HEK293 (cell line): ENCODE measurements around the gene ZNF221.
A peak's percentile ranks its signal among the peaks of the same experiment; 100 is the strongest.

Source experiments
- CTCF ChIA-PET: fragments of 350-600 bp; formaldehyde crosslinking; extraction: SDS; loops from one replicate; lab custom pipeline; 2021; ENCODE audit warnings: antibody characterized with exemption; lab: Yijun Ruan, JAX
- POLR2A ChIA-PET: fragments of 300-600 bp; formaldehyde crosslinking; extraction: SDS; loops from one replicate; lab custom pipeline; 2020; ENCODE audit warnings: antibody characterized with exemption, inconsistent platforms; lab: Yijun Ruan, JAX
- H3K27ac ChIP-seq: fragments of 200-500 bp; sonication (Bioruptor generic); 2 replicates; pipeline ENCODE4 v1.5.1; 2014; ENCODE audit warnings: low read depth, low read length, control low read depth, inconsistent platforms; ENCODE audit errors: extremely low read depth
- H3K36me3 ChIP-seq, 2 experiments: fragments of 200-500 bp in 1 of 2; sonication (Bioruptor generic) in 1 of 2; 1 replicate in 1 of 2; 2 replicates in 1 of 2; pipeline ENCODE4 v1.5.1; 2014 to 2017; ENCODE audit warnings: inconsistent platforms in 2 of 2, low read length in 2 of 2; ENCODE audit not compliant: control insufficient read depth in 2 of 2, insufficient read depth in 1 of 2
- H3K4me1 ChIP-seq: fragments of 200-500 bp; sonication (Bioruptor generic); 2 replicates; pipeline ENCODE4 v1.5.1; 2014; ENCODE audit warnings: mild to moderate bottlenecking, low read length, inconsistent platforms; ENCODE audit not compliant: control insufficient read depth, insufficient read depth
- H3K4me3 ChIP-seq: 2 replicates; pipeline ENCODE4 v1.5.1; 2011; ENCODE audit warnings: low read depth, mild to moderate bottlenecking, control low read depth, low read length, moderate library complexity
- H3K9me3 ChIP-seq: fragments of 200-500 bp; sonication (Bioruptor generic); 2 replicates; pipeline ENCODE4 v1.5.1; 2014; ENCODE audit warnings: low read depth, low read length, inconsistent platforms; ENCODE audit not compliant: control insufficient read depth, insufficient read depth
- BCL11B ChIP-seq: fragments of 450-650 bp; formaldehyde crosslinking; IDR thresholded peaks from 2 replicates; pipeline ENCODE4 v1.5.1; 2016; ENCODE audit warnings: low read depth, missing biosample characterization, missing genetic modification characterization
- KLF7 ChIP-seq: fragments of 450-650 bp; formaldehyde crosslinking; IDR thresholded peaks from 2 replicates; pipeline ENCODE4 v1.5.1; 2016; ENCODE audit warnings: missing biosample characterization, missing genetic modification characterization, borderline replicate concordance
- MYNN ChIP-seq: fragments of 450-650 bp; formaldehyde crosslinking; IDR thresholded peaks from 2 replicates; pipeline ENCODE4 v1.5.1; 2016; ENCODE audit warnings: missing biosample characterization, missing genetic modification characterization, borderline replicate concordance
- OVOL3 ChIP-seq: fragments of 450-650 bp; formaldehyde crosslinking; IDR thresholded peaks from 2 replicates; pipeline ENCODE4 v1.5.1; 2016; ENCODE audit warnings: missing biosample characterization, missing genetic modification characterization
- YY2 ChIP-seq: fragments of 450-650 bp; formaldehyde crosslinking; IDR thresholded peaks from 2 replicates; pipeline ENCODE4 v1.5.1; 2016; ENCODE audit warnings: missing biosample characterization, missing genetic modification characterization
- ZBTB7A ChIP-seq: fragments of 450-650 bp; formaldehyde crosslinking; IDR thresholded peaks from 2 replicates; pipeline ENCODE4 v1.5.1; 2016; ENCODE audit warnings: low read depth, missing biosample characterization, missing genetic modification characterization
- ZFP3 ChIP-seq: fragments of 450-650 bp; formaldehyde crosslinking; IDR thresholded peaks from 2 replicates; pipeline ENCODE4 v1.5.1; 2016; ENCODE audit warnings: low read depth, missing biosample characterization, missing genetic modification characterization
- ZFP69B ChIP-seq: fragments of 450-650 bp; formaldehyde crosslinking; IDR thresholded peaks from 2 replicates; pipeline ENCODE4 v1.5.1; 2016; ENCODE audit warnings: missing biosample characterization, missing genetic modification characterization
- ZNF175 ChIP-seq: fragments of 450-650 bp; formaldehyde crosslinking; IDR thresholded peaks from 2 replicates; pipeline ENCODE4 v1.5.1; 2016; ENCODE audit warnings: missing biosample characterization, missing genetic modification characterization
- ZNF274 ChIP-seq, 2 experiments: fragments of 200-500 bp in 1 of 2; fragments of 450-650 bp in 1 of 2; sonication (Bioruptor generic) in 1 of 2; formaldehyde crosslinking in 1 of 2; IDR thresholded peaks; 2 replicates each; pipeline versions ENCODE4 v1.5.1 to v1.6.1; 2014 to 2016; ENCODE audit warnings: borderline replicate concordance in 1 of 2, inconsistent platforms in 1 of 2, low read length in 1 of 2, missing biosample characterization in 1 of 2, missing genetic modification characterization in 1 of 2
- ZNF366 ChIP-seq: fragments of 450-650 bp; formaldehyde crosslinking; conservative IDR thresholded peaks from 2 replicates; pipeline ENCODE4 v1.5.1; 2016; ENCODE audit warnings: missing biosample characterization, missing genetic modification characterization
- ZNF404 ChIP-seq: fragments of 450-650 bp; formaldehyde crosslinking; IDR thresholded peaks from 2 replicates; pipeline ENCODE4 v1.5.1; 2017; ENCODE audit warnings: missing biosample characterization, missing genetic modification characterization
- ZNF473 ChIP-seq: fragments of 450-650 bp; formaldehyde crosslinking; IDR thresholded peaks from 2 replicates; pipeline ENCODE4 v1.5.1; 2017; ENCODE audit warnings: missing biosample characterization, missing genetic modification characterization
- ZNF776 ChIP-seq: fragments of 450-650 bp; formaldehyde crosslinking; IDR thresholded peaks from 2 replicates; pipeline ENCODE4 v1.5.0; 2017; ENCODE audit warnings: missing biosample characterization, missing genetic modification characterization, borderline replicate concordance
- ZSCAN16 ChIP-seq: fragments of 450-650 bp; formaldehyde crosslinking; IDR thresholded peaks from 2 replicates; pipeline ENCODE4 v1.5.1; 2016; ENCODE audit warnings: missing biosample characterization, missing genetic modification characterization
- ZXDB ChIP-seq: fragments of 450-650 bp; formaldehyde crosslinking; IDR thresholded peaks from 2 replicates; pipeline ENCODE4 v1.5.1; 2016; ENCODE audit warnings: missing biosample characterization, missing genetic modification characterization
- TF ChIP-seq, protein P1 (sequence below): fragments of 450-650 bp; formaldehyde crosslinking; IDR thresholded peaks from 2 replicates; pipeline ENCODE4 v1.5.1; 2016; ENCODE audit warnings: missing biosample characterization, missing genetic modification characterization
- TF ChIP-seq, protein P2 (sequence below): fragments of 450-650 bp; formaldehyde crosslinking; IDR thresholded peaks from 2 replicates; pipeline ENCODE4 v1.5.0; 2017; ENCODE audit warnings: missing biosample characterization, missing genetic modification characterization, borderline replicate concordance
- TF ChIP-seq, protein P3 (sequence below): fragments of 450-650 bp; formaldehyde crosslinking; IDR thresholded peaks from 2 replicates; pipeline ENCODE4 v1.5.1; 2016; ENCODE audit warnings: missing biosample characterization, missing genetic modification characterization
- TF ChIP-seq, protein P4 (sequence below): fragments of 450-650 bp; formaldehyde crosslinking; conservative IDR thresholded peaks from 2 replicates; pipeline ENCODE4 v1.5.1; 2016; ENCODE audit warnings: low read depth, missing biosample characterization, missing genetic modification characterization

The ZNF221 gene

DNA sequence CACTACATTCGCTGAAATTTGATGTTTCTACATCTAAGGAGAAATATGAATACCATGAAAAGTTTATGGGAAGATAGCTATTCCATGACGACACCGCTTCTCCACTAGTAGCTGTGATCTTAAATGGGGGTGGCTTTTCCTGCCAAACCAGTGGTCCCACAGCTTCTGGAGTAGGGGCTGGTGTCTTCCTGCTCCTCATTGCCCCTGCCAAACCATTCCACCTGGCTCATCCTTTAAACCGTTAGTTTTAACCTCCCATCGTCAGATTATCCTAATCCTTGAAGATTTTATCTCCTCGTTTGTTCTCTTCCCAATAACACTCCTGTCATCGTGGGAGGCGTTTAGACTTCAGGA is 51.2 kb downstream of the ZNF221 start (continued):
- TF ChIP-seq ZNF366 (tag by site-specific recombination): 0 out of 2 replicates have a peak, but pooled peaks have one; percentile 11
- no peak for TF ChIP-seq YY2 (tag by site-specific recombination)
- peak; percentile 9; the same call in 1 of the 2 replicates for TF ChIP-seq ZNF404
- no peak for TF ChIP-seq BCL11B (tag by site-specific recombination)
- no peak for TF ChIP-seq ZNF175
- TF ChIP-seq MYNN: no peak
- no peak for TF ChIP-seq ZXDB (tag by site-specific recombination)
- no peak for TF ChIP-seq ZSCAN16 (tag by site-specific recombination)
- TF ChIP-seq OVOL3: no peak
- no peak for TF ChIP-seq ZNF776 (tag by site-specific recombination)
- TF ChIP-seq ZNF473 (tag by site-specific recombination): no peak
- TF ChIP-seq, protein P1, sequence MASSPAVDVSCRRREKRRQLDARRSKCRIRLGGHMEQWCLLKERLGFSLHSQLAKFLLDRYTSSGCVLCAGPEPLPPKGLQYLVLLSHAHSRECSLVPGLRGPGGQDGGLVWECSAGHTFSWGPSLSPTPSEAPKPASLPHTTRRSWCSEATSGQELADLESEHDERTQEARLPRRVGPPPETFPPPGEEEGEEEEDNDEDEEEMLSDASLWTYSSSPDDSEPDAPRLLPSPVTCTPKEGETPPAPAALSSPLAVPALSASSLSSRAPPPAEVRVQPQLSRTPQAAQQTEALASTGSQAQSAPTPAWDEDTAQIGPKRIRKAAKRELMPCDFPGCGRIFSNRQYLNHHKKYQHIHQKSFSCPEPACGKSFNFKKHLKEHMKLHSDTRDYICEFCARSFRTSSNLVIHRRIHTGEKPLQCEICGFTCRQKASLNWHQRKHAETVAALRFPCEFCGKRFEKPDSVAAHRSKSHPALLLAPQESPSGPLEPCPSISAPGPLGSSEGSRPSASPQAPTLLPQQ (tag by site-specific recombination): peak; percentile 100
- TF ChIP-seq, protein P2, sequence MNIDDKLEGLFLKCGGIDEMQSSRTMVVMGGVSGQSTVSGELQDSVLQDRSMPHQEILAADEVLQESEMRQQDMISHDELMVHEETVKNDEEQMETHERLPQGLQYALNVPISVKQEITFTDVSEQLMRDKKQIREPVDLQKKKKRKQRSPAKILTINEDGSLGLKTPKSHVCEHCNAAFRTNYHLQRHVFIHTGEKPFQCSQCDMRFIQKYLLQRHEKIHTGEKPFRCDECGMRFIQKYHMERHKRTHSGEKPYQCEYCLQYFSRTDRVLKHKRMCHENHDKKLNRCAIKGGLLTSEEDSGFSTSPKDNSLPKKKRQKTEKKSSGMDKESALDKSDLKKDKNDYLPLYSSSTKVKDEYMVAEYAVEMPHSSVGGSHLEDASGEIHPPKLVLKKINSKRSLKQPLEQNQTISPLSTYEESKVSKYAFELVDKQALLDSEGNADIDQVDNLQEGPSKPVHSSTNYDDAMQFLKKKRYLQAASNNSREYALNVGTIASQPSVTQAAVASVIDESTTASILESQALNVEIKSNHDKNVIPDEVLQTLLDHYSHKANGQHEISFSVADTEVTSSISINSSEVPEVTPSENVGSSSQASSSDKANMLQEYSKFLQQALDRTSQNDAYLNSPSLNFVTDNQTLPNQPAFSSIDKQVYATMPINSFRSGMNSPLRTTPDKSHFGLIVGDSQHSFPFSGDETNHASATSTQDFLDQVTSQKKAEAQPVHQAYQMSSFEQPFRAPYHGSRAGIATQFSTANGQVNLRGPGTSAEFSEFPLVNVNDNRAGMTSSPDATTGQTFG (tag by site-specific recombination): no peak
- TF ChIP-seq, protein P3, sequence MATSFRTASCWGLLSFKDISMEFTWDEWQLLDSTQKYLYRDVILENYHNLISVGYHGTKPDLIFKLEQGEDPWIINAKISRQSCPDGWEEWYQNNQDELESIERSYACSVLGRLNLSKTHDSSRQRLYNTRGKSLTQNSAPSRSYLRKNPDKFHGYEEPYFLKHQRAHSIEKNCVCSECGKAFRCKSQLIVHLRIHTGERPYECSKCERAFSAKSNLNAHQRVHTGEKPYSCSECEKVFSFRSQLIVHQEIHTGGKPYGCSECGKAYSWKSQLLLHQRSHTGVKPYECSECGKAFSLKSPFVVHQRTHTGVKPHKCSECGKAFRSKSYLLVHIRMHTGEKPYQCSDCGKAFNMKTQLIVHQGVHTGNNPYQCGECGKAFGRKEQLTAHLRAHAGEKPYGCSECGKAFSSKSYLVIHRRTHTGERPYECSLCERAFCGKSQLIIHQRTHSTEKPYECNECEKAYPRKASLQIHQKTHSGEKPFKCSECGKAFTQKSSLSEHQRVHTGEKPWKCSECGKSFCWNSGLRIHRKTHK (tag by site-specific recombination): no peak
- no peak for TF ChIP-seq ZNF274 (IDR thresholded peaks at IDR 0.05; ENCODE audit: low read length)
- no peak for TF ChIP-seq ZNF274 (tag by site-specific recombination; IDR thresholded peaks at IDR 0.05; ENCODE audit: borderline replicate concordance)
- peak; percentile 99 for TF ChIP-seq ZFP69B

DNA sequence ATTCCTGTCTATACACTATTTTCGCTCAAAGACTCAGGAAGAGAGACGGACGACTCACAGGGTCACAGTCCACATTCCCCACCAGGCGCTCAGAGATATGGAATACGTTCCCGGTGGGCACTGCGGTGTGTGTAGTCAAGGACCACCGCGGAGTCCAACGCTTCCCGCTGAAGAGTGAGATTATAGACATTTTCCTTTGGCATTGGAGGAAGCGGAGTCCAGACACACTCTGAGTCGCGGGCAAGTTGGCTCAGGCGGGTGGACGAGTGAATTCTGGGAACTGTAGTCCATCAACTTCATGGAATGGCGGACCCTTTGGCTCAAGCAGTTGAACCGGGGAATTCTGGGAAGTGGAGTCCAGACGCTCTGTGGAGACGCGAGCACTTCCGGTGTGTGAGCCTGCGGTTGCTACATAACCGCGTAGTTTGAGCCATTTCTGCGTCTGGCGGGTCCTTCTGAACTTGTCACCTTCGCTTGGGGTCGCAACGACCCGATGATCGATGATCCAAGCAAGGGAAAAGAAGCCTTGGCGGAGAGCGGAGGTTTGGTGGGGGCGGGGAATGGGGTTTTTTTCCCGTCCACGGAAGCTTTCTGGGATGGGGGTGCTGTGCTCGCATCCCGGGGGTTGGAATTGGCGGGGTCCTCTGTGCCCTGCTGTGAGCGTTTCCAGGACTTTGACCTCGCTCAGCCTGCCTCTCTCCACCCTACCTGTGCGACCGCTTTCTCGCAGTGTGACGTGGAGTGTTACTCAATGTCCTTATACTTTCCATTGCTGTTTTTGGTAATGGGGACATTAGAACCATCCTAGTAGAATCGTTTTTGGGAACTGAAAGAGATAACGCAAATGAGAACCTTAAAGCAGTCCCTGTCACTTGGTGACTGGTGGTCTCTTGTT is 51.8 kb downstream of the ZNF221 start, which contains the start of gene ZNF230:
Gene ZNF230, plus strand, starts transcription at position 392 of the 895 bp plus-strand sequence. CDS start 4,122 bp downstream, outside the sequence.
- H3K4me1 ChIP-seq: peaks cover 10% of the 10 kb centered on the region
- ChIA-PET CTCF (interaction anchor here (0.6 to 1.4 kb wide), 2 partner anchors 10 to 162 kb away, joined by 3 to 4 read pairs; partner anchors contain the start of gene ZNF226), POLR2A (interaction anchor here (0.8 to 3.8 kb wide), 7 partner anchors 18 to 162 kb away, joined by 3 to 17 read pairs (median 8); partner anchors contain the start of genes ZNF155, ZNF221, ZNF223 and ZNF225)
- H3K36me3 ChIP-seq: peaks cover 16 to 39% of the 10 kb centered on the region in 2 experiments
- H3K9me3 ChIP-seq: peaks cover 11% of the 10 kb centered on the region
- H3K4me3 ChIP-seq: peak within 1 kb of the TSS; percentile 52
- peak within 1 kb of the TSS; percentile 55 for H3K27ac ChIP-seq
- TF ChIP-seq, protein P4, sequence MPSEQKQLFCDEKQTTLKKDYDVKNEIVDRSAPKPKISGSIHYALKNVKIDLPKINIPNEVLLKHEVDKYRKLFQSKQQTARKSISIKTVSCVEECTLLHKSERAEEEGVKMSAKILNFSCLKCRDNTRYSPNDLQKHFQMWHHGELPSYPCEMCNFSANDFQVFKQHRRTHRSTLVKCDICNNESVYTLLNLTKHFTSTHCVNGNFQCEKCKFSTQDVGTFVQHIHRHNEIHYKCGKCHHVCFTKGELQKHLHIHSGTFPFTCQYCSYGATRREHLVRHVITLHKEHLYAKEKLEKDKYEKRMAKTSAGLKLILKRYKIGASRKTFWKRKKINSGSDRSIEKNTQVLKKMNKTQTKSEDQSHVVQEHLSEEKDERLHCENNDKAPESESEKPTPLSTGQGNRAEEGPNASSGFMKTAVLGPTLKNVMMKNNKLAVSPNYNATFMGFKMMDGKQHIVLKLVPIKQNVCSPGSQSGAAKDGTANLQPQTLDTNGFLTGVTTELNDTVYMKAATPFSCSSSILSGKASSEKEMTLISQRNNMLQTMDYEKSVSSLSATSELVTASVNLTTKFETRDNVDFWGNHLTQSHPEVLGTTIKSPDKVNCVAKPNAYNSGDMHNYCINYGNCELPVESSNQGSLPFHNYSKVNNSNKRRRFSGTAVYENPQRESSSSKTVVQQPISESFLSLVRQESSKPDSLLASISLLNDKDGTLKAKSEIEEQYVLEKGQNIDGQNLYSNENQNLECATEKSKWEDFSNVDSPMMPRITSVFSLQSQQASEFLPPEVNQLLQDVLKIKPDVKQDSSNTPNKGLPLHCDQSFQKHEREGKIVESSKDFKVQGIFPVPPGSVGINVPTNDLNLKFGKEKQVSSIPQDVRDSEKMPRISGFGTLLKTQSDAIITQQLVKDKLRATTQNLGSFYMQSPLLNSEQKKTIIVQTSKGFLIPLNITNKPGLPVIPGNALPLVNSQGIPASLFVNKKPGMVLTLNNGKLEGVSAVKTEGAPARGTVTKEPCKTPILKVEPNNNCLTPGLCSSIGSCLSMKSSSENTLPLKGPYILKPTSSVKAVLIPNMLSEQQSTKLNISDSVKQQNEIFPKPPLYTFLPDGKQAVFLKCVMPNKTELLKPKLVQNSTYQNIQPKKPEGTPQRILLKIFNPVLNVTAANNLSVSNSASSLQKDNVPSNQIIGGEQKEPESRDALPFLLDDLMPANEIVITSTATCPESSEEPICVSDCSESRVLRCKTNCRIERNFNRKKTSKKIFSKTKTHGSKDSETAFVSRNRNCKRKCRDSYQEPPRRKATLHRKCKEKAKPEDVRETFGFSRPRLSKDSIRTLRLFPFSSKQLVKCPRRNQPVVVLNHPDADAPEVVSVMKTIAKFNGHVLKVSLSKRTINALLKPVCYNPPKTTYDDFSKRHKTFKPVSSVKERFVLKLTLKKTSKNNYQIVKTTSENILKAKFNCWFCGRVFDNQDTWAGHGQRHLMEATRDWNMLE (tag by site-specific recombination): peak; percentile 92
- peak; percentile 55; the same call in 1 of the 2 replicates for TF ChIP-seq ZBTB7A
- no peak for TF ChIP-seq ZNF274 (IDR thresholded peaks at IDR 0.05; ENCODE audit: low read length)
- no peak; the same call in 1 of the 2 replicates for TF ChIP-seq ZNF274 (tag by site-specific recombination; IDR thresholded peaks at IDR 0.05; ENCODE audit: borderline replicate concordance)
- no peak for TF ChIP-seq ZFP3
- TF ChIP-seq, protein P3 (tag by site-specific recombination): no peak
- TF ChIP-seq KLF7 (tag by site-specific recombination): no peak
